Breast epithelium (tissue), 4 donors: Measurements from ENCODE around the gene PLPPR2. TPM values are rescaled to one million over a fixed set of nuclear protein-coding genes. Genes with fewer than 3 reads are reported as not detected.
"Not testable (repeated sequence)": the region's sequence is repeated elsewhere in the genome, so short reads cannot be mapped to it uniquely, and the experiment has no call there.

Experiments used
- DNase-seq, 2 donors: peaks; one replicate each; pipeline ENCODE4 v3.0.0-alpha.2; 2019; ENCODE audit warnings: low spot score in 2 of 2
- H3K27ac ChIP-seq, 2 donors: fragments of 200-600 bp; sonication (generic) in 1 of 2; one replicate each; pipeline ENCODE4 v1.5.1; 2016 to 2019; ENCODE audit warnings: mild to moderate bottlenecking in 1 of 2
- H3K27me3 ChIP-seq, 2 donors: fragments of 200-600 bp; sonication (generic) in 1 of 2; one replicate each; pipeline versions ENCODE4 v1.5.1 to v1.6.0; 2017 to 2019; ENCODE audit warnings: control low read depth in 1 of 2, mild to moderate bottlenecking in 1 of 2
- H3K36me3 ChIP-seq: fragments of 200-600 bp; one replicate; pipeline ENCODE4 v1.5.1; 2019
- H3K4me1 ChIP-seq, 2 donors: fragments of 200-600 bp; sonication (generic); one replicate each; pipeline ENCODE4 v1.5.1; 2016 to 2019; ENCODE audit warnings: control low read depth in 1 of 2
- H3K4me3 ChIP-seq, 3 donors: fragments of 200-600 bp; sonication (generic); 1 replicate in 2 of 3; 2 replicates in 1 of 3; pipeline ENCODE4 v1.5.1; 2016 to 2019; ENCODE audit warnings: mild to moderate bottlenecking in 3 of 3, moderate library complexity in 2 of 3
- H3K9me3 ChIP-seq, 2 donors: fragments of 200-600 bp; sonication (generic) in 1 of 2; one replicate each; pipeline ENCODE4 v1.5.1; 2016 to 2019; ENCODE audit warnings: control low read depth in 1 of 2
- POLR2A ChIP-seq: fragments of 450-650 bp; IDR thresholded peaks from one replicate; pipeline ENCODE4 v1.6.1; 2016; ENCODE audit warnings: antibody characterized with exemption, mild to moderate bottlenecking, moderate library complexity
- POLR2AphosphoS5 ChIP-seq, 3 donors: sonication (generic); formaldehyde crosslinking; IDR thresholded peaks; one replicate each; pipeline ENCODE4 v1.6.1; 2017; ENCODE audit warnings: antibody characterized with exemption in 3 of 3
- intact Hi-C: fragments of 100-400 bp; cut with DNase I; formaldehyde crosslinking; loops from one replicate; pipeline ENCODE4 v1.15.1; 2023; ENCODE audit warnings: low total_unique reads
- total RNA-seq, 3 donors: library from RNA; depleted of rRNA; stranded (reverse); fragments of >200 nt; gene quantifications; one replicate each; pipeline ENCODE4 v1.1.0, GENCODE V29; 2016
- TF ChIP-seq, protein P1 (sequence below), 3 donors: fragments of 450-650 bp; IDR thresholded peaks; one replicate each; pipeline ENCODE4 v1.5.1; 2016 to 2017; ENCODE audit warnings: antibody characterized with exemption in 3 of 3, mild to moderate bottlenecking in 3 of 3, moderate library complexity in 3 of 3

The PLPPR2 gene
- total RNA-seq, 3 donors from 2014 or later: 7.7 to 19.0 (median 11.3) TPM

DNA sequence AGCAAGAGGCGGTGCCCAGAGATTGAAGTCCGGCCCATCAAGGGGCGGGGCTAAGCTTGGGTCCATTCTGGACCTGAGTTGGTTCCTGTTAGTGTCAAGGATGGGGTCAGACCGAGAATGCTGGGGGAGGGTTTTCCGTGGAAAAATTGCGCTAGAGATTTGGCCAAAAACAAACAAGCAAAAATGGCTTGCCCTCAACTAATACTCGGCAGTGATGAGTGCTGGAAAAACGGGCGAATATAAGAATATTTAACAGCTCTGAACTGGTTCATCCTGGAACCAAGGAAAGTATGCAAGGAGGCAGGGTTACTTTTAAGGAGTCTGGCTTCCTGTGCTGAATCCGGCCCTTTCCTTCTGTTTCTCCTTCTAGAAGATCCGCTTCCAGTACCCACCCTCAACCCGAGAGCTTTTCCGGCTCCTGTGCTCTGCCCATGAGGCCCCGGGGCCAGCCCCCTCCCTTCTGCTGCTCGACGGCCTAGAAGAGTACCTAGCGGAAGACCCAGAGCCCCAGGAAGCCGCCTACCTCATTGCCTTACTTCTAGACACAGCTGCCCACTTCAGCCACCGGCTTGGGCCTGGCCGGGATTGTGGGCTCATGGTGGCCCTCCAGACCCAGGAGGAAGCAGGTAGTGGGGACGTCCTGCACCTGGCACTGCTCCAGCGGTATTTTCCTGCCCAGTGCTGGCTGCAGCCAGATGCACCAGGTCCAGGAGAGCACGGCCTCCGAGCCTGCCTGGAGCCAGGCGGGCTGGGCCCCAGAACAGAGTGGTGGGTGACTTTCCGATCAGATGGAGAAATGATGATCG is 20.1 kb downstream of the PLPPR2 start:
- intact Hi-C loops: no loop called here
- H3K27me3 ChIP-seq: no peaks in the 10 kb centered on the region
- H3K27ac ChIP-seq: peak overlapping the region; percentile 91 to 97
- TF ChIP-seq POLR2AphosphoS5 (IDR thresholded peaks at IDR 0.05): peak in 1 of 3 donors; percentile 12
- TF ChIP-seq, protein P1, sequence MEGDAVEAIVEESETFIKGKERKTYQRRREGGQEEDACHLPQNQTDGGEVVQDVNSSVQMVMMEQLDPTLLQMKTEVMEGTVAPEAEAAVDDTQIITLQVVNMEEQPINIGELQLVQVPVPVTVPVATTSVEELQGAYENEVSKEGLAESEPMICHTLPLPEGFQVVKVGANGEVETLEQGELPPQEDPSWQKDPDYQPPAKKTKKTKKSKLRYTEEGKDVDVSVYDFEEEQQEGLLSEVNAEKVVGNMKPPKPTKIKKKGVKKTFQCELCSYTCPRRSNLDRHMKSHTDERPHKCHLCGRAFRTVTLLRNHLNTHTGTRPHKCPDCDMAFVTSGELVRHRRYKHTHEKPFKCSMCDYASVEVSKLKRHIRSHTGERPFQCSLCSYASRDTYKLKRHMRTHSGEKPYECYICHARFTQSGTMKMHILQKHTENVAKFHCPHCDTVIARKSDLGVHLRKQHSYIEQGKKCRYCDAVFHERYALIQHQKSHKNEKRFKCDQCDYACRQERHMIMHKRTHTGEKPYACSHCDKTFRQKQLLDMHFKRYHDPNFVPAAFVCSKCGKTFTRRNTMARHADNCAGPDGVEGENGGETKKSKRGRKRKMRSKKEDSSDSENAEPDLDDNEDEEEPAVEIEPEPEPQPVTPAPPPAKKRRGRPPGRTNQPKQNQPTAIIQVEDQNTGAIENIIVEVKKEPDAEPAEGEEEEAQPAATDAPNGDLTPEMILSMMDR (IDR thresholded peaks at IDR 0.05): no peak
- H3K4me1 ChIP-seq: peaks cover 0 to 6% of the 10 kb centered on the region in 2 donors
- no peaks in the 10 kb centered on the region for H3K36me3 ChIP-seq
- no peaks in the 10 kb centered on the region for H3K9me3 ChIP-seq
- peak in 1 of 2 donors; percentile 56 for DNase-seq
- H3K4me3 ChIP-seq: peak overlapping the region; percentile 60 to 64 (median 63)

DNA sequence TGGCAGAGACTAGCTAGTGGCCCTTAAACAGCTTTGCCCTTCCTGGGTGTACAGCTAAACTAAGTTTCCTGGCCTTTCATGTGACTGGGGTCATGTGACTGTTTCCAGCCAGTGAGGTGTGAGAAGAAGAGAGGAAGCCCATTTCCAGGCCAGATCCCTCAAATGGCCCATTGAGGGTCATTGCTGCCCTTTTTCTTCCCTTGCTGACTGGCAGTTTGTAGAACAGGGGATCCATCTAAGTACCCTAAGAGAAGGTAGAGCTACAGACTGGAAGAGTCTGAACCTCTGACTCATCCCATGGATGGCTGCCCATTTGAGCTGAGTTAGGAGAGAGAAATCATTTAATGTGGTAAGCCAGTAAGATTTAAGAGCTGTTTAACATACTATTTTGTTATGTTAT is 22.0 kb downstream of the PLPPR2 start:
- intact Hi-C loops: no loop called here
- H3K27ac ChIP-seq: peak overlapping the region; percentile 35 to 67
- peaks cover 6 to 9% of the 10 kb centered on the region in 2 donors for H3K4me1 ChIP-seq

DNA sequence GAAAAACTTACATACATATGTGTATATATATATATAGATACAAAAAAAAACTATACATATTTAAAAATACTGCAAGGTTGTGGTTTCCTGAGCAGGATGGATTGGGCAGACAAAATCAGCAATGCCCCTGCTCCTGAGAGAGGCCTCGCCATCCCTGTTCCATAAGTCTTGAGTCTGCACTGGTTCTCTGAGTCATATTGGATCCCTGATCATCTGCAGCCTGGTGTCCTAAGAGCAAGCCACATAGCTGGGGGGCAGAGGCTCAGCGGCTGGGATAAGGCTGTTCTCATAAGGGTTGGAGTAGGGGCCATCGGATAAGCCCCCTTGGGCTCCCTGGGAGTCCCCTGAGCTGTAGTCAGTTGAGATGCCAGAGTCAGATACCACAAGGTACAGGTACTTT is 22.5 kb downstream of the PLPPR2 start:
- intact Hi-C loops: no loop called here
- Histone ChIP-seq H3K27me3 (peaks cover 3 to 5% of the 10 kb centered on the region in 2 donors), H3K9me3 (no peaks in the 10 kb centered on the region), H3K27ac (peak overlapping the region in 1 of 2 donors; percentile 64), H3K4me3 (no peak overlapping the region), H3K4me1 (peaks cover 6 to 9% of the 10 kb centered on the region in 2 donors), H3K36me3 (no peaks in the 10 kb centered on the region)
- no peak for DNase-seq
- TF ChIP-seq, protein P1 (IDR thresholded peaks at IDR 0.05): no peak
- TF ChIP-seq POLR2AphosphoS5 (IDR thresholded peaks at IDR 0.05): no peak
- no peak for TF ChIP-seq POLR2A

More for the DNA sequence above, 22.0 kb downstream of the PLPPR2 start:
- H3K36me3 ChIP-seq: no peaks in the 10 kb centered on the region
- no peak for TF ChIP-seq POLR2A
- TF ChIP-seq, protein P1 (IDR thresholded peaks at IDR 0.05): no peak
- H3K9me3 ChIP-seq: no peaks in the 10 kb centered on the region
- DNase-seq: no peak
- H3K27me3 ChIP-seq: peaks cover 0 to 3% of the 10 kb centered on the region in 2 donors
- no peak overlapping the region for H3K4me3 ChIP-seq

DNA sequence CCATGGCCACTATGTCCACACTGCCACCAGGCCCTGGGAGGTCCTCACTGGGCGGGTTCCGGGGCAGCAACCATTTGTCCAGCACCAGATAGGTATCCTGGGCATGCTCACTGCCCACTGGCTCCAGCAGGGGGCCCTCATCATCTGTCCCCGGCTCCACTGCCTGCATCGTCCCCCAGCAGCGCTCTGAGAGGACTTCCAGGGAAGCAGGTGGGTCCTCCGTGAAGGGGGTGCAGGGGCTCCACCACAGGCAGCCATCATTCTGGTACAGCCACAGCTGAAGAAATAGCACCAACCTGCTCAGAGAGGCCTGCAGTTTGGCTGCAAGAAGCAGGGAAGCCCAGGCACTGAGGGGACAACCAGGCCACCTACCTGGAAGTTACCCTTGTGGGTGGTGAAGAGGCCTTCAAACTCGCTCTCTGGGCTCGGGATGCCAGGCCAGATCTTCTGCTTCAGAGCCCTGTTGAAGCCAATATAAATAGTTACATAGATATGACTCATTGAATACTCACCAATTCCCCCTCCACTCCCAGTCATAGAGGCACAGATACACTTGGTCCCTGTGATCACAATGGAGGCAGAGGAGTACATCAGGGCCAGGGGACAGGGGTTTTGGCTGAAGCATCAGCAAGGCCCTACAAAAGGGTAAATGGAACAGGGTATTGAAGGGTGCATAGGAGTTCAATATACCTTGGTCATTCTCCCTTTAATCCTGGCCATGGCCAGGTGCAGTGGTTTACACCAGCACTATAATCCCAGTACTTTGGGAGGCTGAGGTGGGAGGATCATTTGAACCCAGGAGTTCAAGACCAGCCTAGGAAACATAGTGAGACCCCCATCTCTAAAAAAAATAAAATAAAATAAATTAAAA is 23.3 kb downstream of the PLPPR2 start:
- Histone ChIP-seq H3K27me3 (peaks cover 3 to 13% of the 10 kb centered on the region in 2 donors), H3K27ac (peak overlapping the region; percentile 26 to 64), H3K9me3 (no peaks in the 10 kb centered on the region), H3K4me1 (peaks cover 6 to 17% of the 10 kb centered on the region in 2 donors), H3K4me3 (no peak overlapping the region), H3K36me3 (no peaks in the 10 kb centered on the region)
- no peak for TF ChIP-seq POLR2AphosphoS5 (IDR thresholded peaks at IDR 0.05)
- TF ChIP-seq, protein P1 (IDR thresholded peaks at IDR 0.05): peak in 2 of 3 donors; percentile 37 to 46
- DNase-seq: no peak
- intact Hi-C loops: no loop called here

DNA sequence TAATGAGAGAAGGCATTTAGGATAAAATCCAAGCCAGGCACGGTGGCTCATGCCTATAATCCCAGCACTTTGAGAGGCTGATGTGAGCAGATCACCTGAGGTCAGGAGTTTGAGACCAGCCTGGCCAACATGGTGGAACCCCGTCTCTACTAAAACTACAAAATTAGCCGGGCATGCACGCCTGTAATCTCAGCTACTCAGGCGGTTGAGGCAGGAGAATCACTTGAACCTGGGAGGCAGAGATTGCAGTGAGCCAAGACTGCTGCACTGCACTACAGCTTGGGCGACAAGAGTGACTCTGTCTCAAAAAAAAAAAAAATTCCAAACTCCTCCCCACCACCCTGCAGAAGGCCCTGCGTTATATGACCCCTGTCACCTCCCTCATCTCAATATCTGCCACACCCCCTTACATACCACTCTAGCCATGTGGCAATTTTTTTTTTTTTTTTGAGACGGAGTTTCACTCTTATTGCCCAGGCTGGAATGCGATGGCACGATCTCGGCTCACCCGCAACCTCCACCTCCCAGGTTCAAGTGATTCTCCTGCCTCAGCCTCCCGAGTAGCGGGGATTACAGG is 24.1 kb downstream of the PLPPR2 start:
- Histone ChIP-seq H3K4me1 (peaks cover 6 to 18% of the 10 kb centered on the region in 2 donors), H3K27me3 (peaks cover 3 to 13% of the 10 kb centered on the region in 2 donors)
- H3K36me3 ChIP-seq, H3K27ac ChIP-seq, DNase-seq, H3K4me3 ChIP-seq, H3K9me3 ChIP-seq, intact Hi-C loops: not testable (repeated sequence)
